Right cardiac atrium (tissue), 5 donors: ENCODE measurements around the gene CAPS. TPM values are rescaled to one million over a fixed set of nuclear protein-coding genes. Genes with fewer than 3 reads are reported as not detected.
A peak's percentile ranks its signal among the peaks of the same experiment; 100 is the strongest.

Experiments used
- ATAC-seq, 2 donors: fragments of 200-7000 bp; cut with Tn5 transposase; one replicate each; pipeline versions ENCODE4 v1.8.0 to v1.9.1; 2020; ENCODE audit warnings: moderate library complexity in 2 of 2, mild to moderate bottlenecking in 1 of 2
- DNase-seq, 3 donors: peaks; one replicate each; pipeline ENCODE4 v3.0.0-alpha.2; 2020
- H3K27ac ChIP-seq: one replicate; pipeline ENCODE4 v1.5.1; 2013; ENCODE audit warnings: mild to moderate bottlenecking, low read length, control low read depth, moderate library complexity
- H3K27me3 ChIP-seq: one replicate; pipeline ENCODE4 v1.6.1; 2013; ENCODE audit not compliant: control insufficient read depth, insufficient read depth
- H3K4me1 ChIP-seq: one replicate; pipeline ENCODE4 v1.6.1; 2013; ENCODE audit warnings: low read length; ENCODE audit not compliant: control insufficient read depth, insufficient read depth
- H3K4me3 ChIP-seq: one replicate; pipeline ENCODE4 v1.5.1; 2013; ENCODE audit warnings: low read length, control low read depth
- H3K9me3 ChIP-seq: one replicate; pipeline ENCODE4 v1.6.1; 2013; ENCODE audit warnings: low read length; ENCODE audit not compliant: control insufficient read depth
- WGBS: extraction: QIAGEN DNeasy Blood & Tissue Kit; methylation state at CpG from one replicate; pipeline ENCODE4 v1.1.7; 2013; 5-methylcytosine and 5-hydroxymethylcytosine counted together
- intact Hi-C, 4 donors: fragments of 100-400 bp; cut with DNase I; formaldehyde crosslinking; loops; one replicate each; pipeline versions ENCODE4 v1.11.0 to v1.14.0; 2022 to 2023
- polyA plus RNA-seq: library from polyadenylated mRNA; stranded (reverse); fragments of 200-250 nt; gene quantifications from one replicate; pipeline ENCODE4 v1.2.3, GENCODE V29; 2013
- total RNA-seq, 4 donors: library from RNA; stranded (reverse); fragmentation: NEBNext Ultra II Directional; extraction: Animal tissue kit (Norgen Biotek cat#: 25700); gene quantifications; one replicate each; pipeline ENCODE4 v1.2.1, GENCODE V29; 2021
- donor health status: healthy with polysubstance abuse.
- donor health status: DM: no; HTN: yes; CAD: no.
- donor health status: DM: no; HTN: no; CAD: no.
- donor health status: DM: no; HTN: yes; CAD: no; lungs with severe emphysema.
- donor health status: DM: yes; HTN: yes; CAD: no.

The CAPS gene
- total and polyA plus RNA-seq, 5 donors: 7.1 to 14.2 (median 9.7) TPM

DNA sequence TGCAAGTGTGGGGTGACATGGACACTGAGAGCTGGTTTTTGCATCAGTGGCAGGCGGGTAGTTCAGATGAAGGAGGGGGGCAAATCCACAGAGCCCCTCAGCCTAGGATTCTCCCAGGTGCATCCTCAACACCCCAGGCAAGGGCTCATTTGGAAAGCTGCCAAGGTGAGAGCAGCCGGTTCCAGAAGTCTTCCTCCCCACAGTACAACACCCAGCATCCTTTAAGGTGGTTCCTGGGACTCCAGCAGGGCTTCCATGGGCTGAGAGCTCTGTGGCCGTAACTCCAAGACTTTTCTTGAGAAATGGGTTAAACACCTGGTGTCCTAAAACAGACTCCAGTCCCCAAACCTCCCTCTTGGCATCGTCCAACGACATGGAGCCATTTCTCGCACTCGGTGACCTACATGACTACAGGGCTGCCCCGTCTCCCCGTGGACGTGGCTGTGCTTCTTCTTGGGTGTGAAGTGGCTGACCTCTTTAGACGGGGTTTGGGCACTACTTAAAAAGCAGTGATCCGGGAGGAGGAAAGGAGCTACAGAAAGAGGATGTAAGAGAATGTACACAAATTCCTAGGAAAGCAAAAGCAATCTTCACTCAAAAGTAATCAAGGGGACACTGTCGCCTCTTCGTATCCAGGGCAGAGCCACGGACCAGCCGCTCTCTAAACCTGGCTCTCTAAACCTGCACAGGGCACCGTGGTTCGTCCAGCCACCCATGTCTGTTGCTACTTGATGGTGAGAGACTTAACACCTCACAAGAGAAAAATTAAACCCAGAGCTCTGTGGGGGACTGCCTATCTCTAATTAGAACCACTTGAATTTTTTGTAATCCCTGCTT is 38.4 kb downstream of the CAPS start:
- Histone ChIP-seq H3K4me1 (peaks cover 34% of the 10 kb centered on the region), H3K9me3 (no peaks in the 10 kb centered on the region), H3K27me3 (no peaks in the 10 kb centered on the region), H3K27ac (peak overlapping the region; percentile 37), H3K4me3 (no peak overlapping the region)
- DNase-seq: peak in 2 of 3 donors; percentile 33
- 50% methylated on average over 18 of the region's 18 CpGs for whole genome bisulfite sequencing
- no peak for ATAC-seq
- intact Hi-C loops: loop anchor here in 2 of 4 donors (5.0 to 10.0 kb wide), 2 partner anchors 40 to 48 kb away; partner anchors contain the start of genes CAPS (in 1 of the 2), NDUFA11 (in 1 of the 2) and VMAC (in 1 of the 2)

DNA sequence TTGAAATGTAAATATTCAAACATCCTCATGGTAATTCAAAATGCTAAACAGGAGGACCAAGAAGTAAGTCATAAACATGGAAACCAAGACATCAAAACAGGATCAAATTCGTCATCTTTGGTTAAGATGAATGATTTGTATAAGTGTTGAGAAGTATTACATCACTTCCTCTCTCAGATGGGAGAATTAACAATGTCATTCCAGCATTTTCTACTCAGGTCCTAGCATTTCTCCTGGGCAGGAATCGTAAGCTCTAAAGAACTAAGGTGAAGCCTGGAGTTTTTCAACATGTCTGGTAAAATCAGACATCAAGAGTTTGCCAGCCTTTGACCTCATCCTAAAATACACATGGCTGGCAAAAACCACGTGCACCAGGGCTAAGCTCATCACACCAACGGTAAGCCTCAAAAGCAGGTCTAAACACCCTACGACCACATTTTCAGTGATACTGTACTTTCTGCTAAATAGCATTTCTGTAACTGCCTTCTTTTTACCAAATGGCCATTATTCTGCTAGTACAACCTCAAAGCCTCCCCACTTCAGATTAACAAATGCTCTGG is 39.1 kb downstream of the CAPS start:
- H3K27me3 ChIP-seq: no peaks in the 10 kb centered on the region
- no peak for ATAC-seq
- 56% methylated on average over 5 of the region's 5 CpGs for WGBS
- no peak overlapping the region for H3K27ac ChIP-seq
- H3K9me3 ChIP-seq: no peaks in the 10 kb centered on the region
- intact Hi-C loops: loop anchor here in 2 of 4 donors (5.0 to 10.0 kb wide), 2 partner anchors 41 to 48 kb away; partner anchors contain the start of genes CAPS (in 1 of the 2), NDUFA11 (in 1 of the 2) and VMAC (in 1 of the 2)
- peaks cover 34% of the 10 kb centered on the region for H3K4me1 ChIP-seq
- H3K4me3 ChIP-seq: no peak overlapping the region
- no peak for DNase-seq

DNA sequence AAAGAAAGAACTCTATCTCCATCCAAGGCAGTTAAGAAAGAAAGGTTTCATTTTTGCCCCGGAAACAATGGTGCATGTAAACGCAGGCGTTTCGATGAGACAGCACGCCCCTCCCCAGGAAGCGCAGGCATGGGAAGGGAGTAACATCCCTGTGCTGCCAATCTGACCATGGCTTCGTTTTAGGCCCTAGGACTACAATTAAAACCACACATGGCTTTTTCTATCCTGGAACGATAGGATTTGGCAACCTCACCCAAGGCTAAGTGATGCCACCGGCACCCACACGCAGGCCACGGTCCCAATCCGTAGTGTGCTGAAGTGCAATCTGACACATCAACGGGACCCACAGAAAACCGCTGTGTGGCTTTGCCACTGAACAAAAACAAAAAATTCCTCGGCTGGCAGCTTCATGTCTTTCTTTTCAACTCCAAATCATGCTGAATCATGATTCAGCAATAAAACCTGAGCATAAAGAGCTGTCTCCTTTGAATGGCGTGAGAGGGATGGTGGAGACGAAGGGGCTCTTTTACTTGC is 39.7 kb downstream of the CAPS start:
- H3K4me3 ChIP-seq: no peak overlapping the region
- peak overlapping the region; percentile 80 for H3K27ac ChIP-seq
- 48% methylated on average over 17 of the region's 17 CpGs for WGBS
- peaks cover 37% of the 10 kb centered on the region for H3K4me1 ChIP-seq
- intact Hi-C loops: loop anchor here in 2 of 4 donors (5.0 to 10.0 kb wide), 2 partner anchors 41 to 49 kb away; partner anchors contain the start of genes CAPS (in 1 of the 2), NDUFA11 (in 1 of the 2) and VMAC (in 1 of the 2)
- no peak for ATAC-seq
- DNase-seq: peak in 2 of 3 donors; percentile 49 to 61
- H3K9me3 ChIP-seq: no peaks in the 10 kb centered on the region
- no peaks in the 10 kb centered on the region for H3K27me3 ChIP-seq

DNA sequence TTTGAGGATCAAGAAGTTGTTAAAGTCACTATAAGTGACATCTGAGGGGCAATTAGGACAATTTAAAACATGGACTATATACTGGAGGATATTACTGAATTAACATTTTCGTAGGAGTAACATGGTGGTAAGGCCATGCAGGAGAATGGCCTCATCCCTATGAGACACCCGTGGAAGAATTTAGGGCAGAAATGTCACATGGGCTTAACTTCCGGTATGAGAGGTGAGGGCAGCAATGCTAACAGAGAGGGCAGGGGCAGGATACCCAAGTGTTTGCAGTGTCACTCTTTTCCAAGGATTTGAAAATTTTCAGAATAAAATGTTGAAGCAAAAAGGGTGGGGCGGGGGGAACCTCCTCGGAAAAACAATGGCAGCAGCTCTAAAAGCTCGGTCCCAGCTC is 40.2 kb downstream of the CAPS start:
- Histone ChIP-seq H3K9me3 (no peaks in the 10 kb centered on the region), H3K27ac (peak overlapping the region; percentile 80), H3K27me3 (no peaks in the 10 kb centered on the region), H3K4me3 (no peak overlapping the region), H3K4me1 (peaks cover 34% of the 10 kb centered on the region)
- intact Hi-C loops: loop anchor here in 2 of 4 donors (5.0 to 10.0 kb wide), 2 partner anchors 42 to 49 kb away; partner anchors contain the start of genes CAPS (in 1 of the 2), NDUFA11 (in 1 of the 2) and VMAC (in 1 of the 2)
- 42% methylated on average over 6 of the region's 6 CpGs for WGBS
- ATAC-seq (no peak), DNase-seq (no peak)

DNA sequence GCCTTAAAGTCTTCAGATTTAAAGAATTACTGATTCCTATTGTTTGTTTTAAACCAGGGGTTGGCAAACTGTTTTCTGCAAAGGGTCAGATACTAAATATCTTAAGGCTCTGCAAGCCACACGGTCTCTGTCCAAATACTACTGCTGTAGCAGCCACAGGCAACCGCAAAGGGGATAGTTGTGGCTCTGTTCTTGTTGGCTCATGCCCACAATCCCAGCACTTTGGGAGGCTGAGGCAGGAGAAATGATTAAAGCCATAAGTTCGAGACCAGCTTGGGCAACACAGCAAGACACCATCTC is 41.5 kb downstream of the CAPS start:
- intact Hi-C loops: loop anchor here in 1 of 4 donors (10.0 kb wide), 1 partner anchor 51 kb away; the partner anchor contains the start of genes NDUFA11 and VMAC
- ATAC-seq (no peak), DNase-seq (peak in 1 of 3 donors; percentile 33)
- no peak overlapping the region for H3K4me3 ChIP-seq
- H3K27me3 ChIP-seq: no peaks in the 10 kb centered on the region
- H3K4me1 ChIP-seq: peaks cover 42% of the 10 kb centered on the region
- WGBS: 50% methylated on average over 3 of the region's 3 CpGs
- no peak overlapping the region for H3K27ac ChIP-seq
- H3K9me3 ChIP-seq: no peaks in the 10 kb centered on the region

DNA sequence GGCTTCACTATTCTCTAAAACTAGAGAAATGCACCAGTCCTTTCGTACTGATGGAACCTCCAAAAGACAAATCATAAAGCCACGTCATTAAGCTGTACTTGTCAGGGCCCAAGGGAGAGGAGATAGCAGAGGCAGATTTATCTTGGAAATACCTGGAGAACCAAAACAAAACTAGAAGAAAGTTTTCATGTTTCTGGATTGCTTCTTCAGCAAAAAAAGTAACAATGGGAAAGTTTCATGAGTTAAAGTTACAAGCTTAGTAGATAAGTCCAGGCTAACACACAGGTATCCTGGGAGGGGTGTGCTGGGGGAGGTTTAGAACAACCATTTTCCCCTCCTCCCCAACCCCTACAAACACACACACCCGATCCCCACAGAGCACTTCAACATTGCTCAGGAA is 42.3 kb downstream of the CAPS start:
- Histone ChIP-seq H3K9me3 (no peaks in the 10 kb centered on the region), H3K27me3 (no peaks in the 10 kb centered on the region), H3K4me3 (no peak overlapping the region), H3K27ac (peak overlapping the region; percentile 46), H3K4me1 (peaks cover 40% of the 10 kb centered on the region)
- no peak for ATAC-seq
- intact Hi-C loops: loop anchor here in 1 of 4 donors (10.0 kb wide), 1 partner anchor 52 kb away; the partner anchor contains the start of genes NDUFA11 and VMAC
- WGBS: 45% methylated on average over 3 of the region's 3 CpGs
- no peak for DNase-seq

DNA sequence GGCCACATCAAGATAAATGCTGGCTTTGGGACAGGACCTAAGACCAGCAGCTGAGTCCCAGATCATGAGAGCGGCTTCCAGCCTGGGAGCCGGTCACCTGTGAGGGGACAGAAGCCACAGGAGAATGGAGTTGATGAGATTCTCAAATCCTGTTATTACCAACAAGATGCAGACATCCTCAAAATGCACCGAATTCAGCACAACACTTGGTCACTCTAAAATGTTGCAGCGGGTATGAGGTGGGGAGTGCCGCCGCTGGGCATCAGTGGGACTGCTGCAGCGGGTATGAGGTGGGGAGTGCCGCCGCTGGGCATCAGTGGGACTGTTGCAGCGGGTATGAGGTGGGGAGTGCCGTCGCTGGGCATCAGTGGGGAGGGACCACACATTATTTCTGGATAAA is 42.7 kb downstream of the CAPS start:
- no peak for ATAC-seq
- intact Hi-C loops: loop anchor here in 1 of 4 donors (10.0 kb wide), 1 partner anchor 52 kb away; the partner anchor contains the start of genes NDUFA11 and VMAC
- Histone ChIP-seq H3K27me3 (no peaks in the 10 kb centered on the region), H3K4me1 (peaks cover 37% of the 10 kb centered on the region), H3K9me3 (no peaks in the 10 kb centered on the region), H3K27ac (peak overlapping the region; percentile 46), H3K4me3 (no peak overlapping the region)
- peak in 2 of 3 donors; percentile 37 to 51 for DNase-seq
- 77% methylated on average over 12 of the region's 12 CpGs for WGBS

DNA sequence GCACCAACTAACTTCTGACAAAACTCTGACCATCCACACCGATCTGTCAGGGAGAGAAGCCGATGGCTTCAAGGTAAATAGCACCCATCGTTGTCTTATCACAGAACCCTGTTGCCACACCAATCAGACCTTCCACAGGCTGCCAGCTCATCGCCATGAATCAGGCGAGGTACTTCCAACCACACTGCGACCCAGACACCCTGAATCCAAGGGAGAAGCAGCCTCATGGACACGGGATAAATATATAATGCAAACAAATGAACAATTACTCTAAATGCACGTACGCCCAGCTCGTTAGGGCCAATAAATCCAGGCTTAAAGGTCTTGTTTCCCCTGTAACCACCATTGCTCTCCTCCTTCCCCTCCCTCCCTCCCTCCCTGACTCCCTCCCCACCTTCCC is 43.1 kb downstream of the CAPS start:
- DNase-seq (peak in 2 of 3 donors; percentile 11 to 32), ATAC-seq (no peak)
- Histone ChIP-seq H3K9me3 (no peaks in the 10 kb centered on the region), H3K27me3 (no peaks in the 10 kb centered on the region), H3K4me3 (no peak overlapping the region), H3K27ac (no peak overlapping the region), H3K4me1 (peaks cover 37% of the 10 kb centered on the region)
- intact Hi-C loops: loop anchor here in 1 of 4 donors (10.0 kb wide), 1 partner anchor 52 kb away; the partner anchor contains the start of genes NDUFA11 and VMAC
- 76% methylated on average over 10 of the region's 10 CpGs for WGBS

DNA sequence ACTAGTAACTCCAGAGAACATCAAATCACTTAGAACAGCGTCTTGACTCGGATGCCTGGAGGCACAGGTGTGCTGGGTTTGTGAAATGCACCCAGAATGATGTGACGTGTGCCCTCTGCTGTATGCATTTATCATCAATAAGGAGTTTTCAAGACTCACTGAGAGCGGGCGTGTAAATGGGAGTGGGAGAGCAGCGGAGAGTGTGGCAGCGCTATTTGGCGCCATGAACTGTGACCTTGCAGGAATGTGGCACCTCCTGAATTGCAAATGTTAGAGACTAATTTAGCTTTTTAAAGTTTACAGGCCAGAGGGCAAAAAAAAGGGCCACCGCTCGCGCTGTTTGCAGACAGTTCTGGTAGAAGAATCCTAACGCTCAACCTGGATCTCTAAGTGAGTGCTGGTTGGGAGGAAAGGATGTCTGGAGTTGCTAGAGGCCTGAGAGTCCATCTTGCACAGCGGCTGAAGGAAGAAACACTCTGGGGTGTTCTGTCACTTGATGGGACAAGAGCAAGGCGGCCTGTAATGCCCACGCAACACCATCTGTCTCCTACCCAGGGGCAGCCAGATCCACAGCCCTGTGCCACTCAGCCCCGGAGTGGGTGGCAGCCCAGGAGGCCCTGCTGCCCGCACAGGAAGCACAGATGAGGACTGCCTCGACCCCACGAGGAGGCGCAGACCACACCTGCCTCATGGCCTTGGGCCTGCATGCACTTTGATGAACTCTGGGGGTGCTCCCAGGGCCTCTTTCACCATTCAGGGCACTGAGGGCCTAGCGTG is 44.2 kb downstream of the CAPS start:
- H3K27me3 ChIP-seq: no peaks in the 10 kb centered on the region
- ATAC-seq: no peak
- H3K4me1 ChIP-seq: peaks cover 37% of the 10 kb centered on the region
- no peaks in the 10 kb centered on the region for H3K9me3 ChIP-seq
- peak in 2 of 3 donors; percentile 32 to 47 for DNase-seq
- no peak overlapping the region for H3K4me3 ChIP-seq
- intact Hi-C loops: loop anchor here in 1 of 4 donors (10.0 kb wide), 1 partner anchor 53 kb away; the partner anchor contains the start of genes NDUFA11 and VMAC
- WGBS: 77% methylated on average over 21 of the region's 21 CpGs
- peak overlapping the region; percentile 25 for H3K27ac ChIP-seq

DNA sequence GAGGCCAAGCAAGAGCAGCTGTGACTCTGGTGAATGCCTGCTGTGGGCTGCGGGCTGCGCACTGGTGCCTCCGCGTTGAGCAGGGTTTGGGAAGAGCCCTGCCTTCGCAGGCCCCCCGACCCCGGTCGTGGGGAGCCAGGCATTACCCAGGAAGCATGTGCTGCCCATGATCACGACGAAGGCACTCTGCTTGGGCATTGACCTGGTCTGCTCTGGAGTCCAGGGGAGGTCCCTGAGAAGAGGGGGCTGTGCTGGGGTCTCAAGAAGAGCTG is 44.7 kb downstream of the CAPS start:
- H3K4me1 ChIP-seq: peaks cover 38% of the 10 kb centered on the region
- 88% methylated on average over 10 of the region's 10 CpGs for WGBS

More for the DNA sequence above, 44.7 kb downstream of the CAPS start:
- H3K9me3 ChIP-seq: no peaks in the 10 kb centered on the region
- no peaks in the 10 kb centered on the region for H3K27me3 ChIP-seq
- ATAC-seq (no peak), DNase-seq (peak in 1 of 3 donors; percentile 34)
- H3K4me3 ChIP-seq: no peak overlapping the region
- intact Hi-C loops: loop anchor here in 1 of 4 donors (10.0 kb wide), 1 partner anchor 54 kb away; the partner anchor contains the start of genes NDUFA11 and VMAC
- peak overlapping the region; percentile 25 for H3K27ac ChIP-seq
